ENCODE data around the gene GPR3.

The GPR3 gene

DNA sequence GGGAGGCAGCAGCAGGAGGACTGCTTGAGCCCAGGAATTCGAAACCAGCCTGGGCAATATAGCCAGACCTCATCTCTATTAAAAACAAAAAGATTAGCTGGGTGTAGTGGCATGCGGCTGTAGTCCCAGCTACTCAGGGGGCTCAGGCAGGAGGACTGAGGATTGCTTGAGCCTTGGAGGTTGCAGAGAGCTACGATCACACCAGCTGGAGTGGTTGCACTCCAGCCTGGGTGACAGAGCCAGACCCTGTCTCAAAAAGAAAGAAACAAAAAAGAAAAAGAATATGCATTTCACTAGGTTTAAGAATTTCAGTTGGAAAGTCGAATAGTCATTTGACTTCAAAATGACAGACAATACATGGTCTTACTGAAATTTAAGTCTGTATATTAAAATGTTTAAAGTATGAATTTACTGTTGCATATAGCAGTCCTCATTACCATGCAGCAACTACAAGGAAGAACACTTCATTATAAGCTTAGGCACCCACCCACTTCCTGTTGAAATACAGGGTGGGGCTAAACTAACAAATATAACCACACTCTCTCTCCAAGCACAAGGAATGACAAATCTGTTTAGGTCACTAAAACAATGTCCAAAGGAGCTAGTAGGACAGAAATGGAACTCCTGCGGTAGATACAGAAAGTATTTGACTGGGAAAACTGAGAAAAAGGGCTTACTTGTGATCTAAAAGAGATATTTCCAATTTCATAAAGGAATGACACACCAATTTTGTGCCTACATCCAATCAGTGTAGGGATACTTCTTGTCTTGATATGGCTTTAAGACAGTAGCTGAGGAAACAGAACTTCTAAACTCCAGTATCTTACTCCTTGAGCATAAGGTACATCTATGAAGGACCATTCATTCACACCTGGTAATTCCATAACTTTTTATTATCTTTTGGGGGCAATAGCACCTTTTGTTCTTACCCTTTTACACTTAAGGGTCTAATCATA is 44.1 kb downstream of the GPR3 start:
- Histone ChIP-seq H3K27ac (ENCODE audit: low read length) (no peak overlapping the region), H3K9me3 (ENCODE audit: insufficient read depth, low read length, severe bottlenecking) (no peaks in the 10 kb centered on the region), H3K27me3 (ENCODE audit: insufficient read depth, low read length, poor library complexity) (no peaks in the 10 kb centered on the region), H3K4me3 (ENCODE audit: low read depth in 1 of 2, low read length in 2 of 2) (no peak overlapping the region), H2AFZ (ENCODE audit: low read depth, low read length) (no peak overlapping the region), H3K4me1 (ENCODE audit: insufficient read depth, low read length) (peaks cover 18% of the 10 kb centered on the region), H3K4me2 (ENCODE audit: insufficient read depth, low read length) (no peak overlapping the region), H4K20me1 (ENCODE audit: insufficient read depth, low read length) (peaks cover 37% of the 10 kb centered on the region; the same call in 1 of the 2 replicates), H3K9ac (ENCODE audit: low read depth, low read length) (no peak overlapping the region), H3K36me3 (ENCODE audit: insufficient read depth, low read length) (peaks cover 5% of the 10 kb centered on the region; the same call in 1 of the 2 replicates), H3K79me2 (ENCODE audit: insufficient read depth, low read length) (peaks cover 93% of the 10 kb centered on the region)
- TF ChIP-seq, protein P1, sequence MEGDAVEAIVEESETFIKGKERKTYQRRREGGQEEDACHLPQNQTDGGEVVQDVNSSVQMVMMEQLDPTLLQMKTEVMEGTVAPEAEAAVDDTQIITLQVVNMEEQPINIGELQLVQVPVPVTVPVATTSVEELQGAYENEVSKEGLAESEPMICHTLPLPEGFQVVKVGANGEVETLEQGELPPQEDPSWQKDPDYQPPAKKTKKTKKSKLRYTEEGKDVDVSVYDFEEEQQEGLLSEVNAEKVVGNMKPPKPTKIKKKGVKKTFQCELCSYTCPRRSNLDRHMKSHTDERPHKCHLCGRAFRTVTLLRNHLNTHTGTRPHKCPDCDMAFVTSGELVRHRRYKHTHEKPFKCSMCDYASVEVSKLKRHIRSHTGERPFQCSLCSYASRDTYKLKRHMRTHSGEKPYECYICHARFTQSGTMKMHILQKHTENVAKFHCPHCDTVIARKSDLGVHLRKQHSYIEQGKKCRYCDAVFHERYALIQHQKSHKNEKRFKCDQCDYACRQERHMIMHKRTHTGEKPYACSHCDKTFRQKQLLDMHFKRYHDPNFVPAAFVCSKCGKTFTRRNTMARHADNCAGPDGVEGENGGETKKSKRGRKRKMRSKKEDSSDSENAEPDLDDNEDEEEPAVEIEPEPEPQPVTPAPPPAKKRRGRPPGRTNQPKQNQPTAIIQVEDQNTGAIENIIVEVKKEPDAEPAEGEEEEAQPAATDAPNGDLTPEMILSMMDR (IDR thresholded peaks at IDR 0.05; ENCODE audit: borderline replicate concordance, extremely low read depth, low read length, poor library complexity, severe bottlenecking) = no peak
- TF ChIP-seq EZH2 (IDR thresholded peaks at IDR 0.05; ENCODE audit: borderline replicate concordance, low read depth, low read length, severe bottlenecking) = no peak
- ATAC-seq (ENCODE audit: insufficient read depth, low read depth) = peak; percentile 97
- peak; percentile 24 for DNase-seq

DNA sequence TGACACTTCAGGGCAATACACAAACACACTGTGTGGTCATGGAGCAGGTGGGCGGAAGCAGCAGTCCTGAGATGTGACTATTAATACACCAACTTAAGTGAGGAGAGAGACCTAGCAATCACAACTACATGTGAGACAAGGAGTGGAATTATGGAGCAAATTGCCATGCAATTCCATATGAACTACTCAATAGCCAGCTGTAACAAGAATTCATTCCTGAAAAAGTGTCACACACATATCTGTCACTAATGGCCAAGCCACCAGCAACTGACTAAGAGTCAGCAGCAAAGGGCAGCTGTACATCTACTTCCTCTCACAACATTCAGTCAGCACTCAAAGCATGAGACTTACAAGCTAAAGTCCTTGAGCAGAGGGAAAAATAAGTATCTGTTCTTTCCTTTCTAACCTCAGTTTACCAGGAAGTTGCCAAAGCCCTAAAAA is 46.2 kb downstream of the GPR3 start:
- Histone ChIP-seq H3K9me3 (ENCODE audit: insufficient read depth, low read length, severe bottlenecking) (no peaks in the 10 kb centered on the region), H2AFZ (ENCODE audit: low read depth, low read length) (no peak overlapping the region), H3K4me2 (ENCODE audit: insufficient read depth, low read length) (no peak overlapping the region), H3K9ac (ENCODE audit: low read depth, low read length) (no peak overlapping the region), H3K79me2 (ENCODE audit: insufficient read depth, low read length) (peaks cover 86% of the 10 kb centered on the region), H3K27me3 (ENCODE audit: insufficient read depth, low read length, poor library complexity) (no peaks in the 10 kb centered on the region), H3K36me3 (ENCODE audit: insufficient read depth, low read length) (peaks cover 5% of the 10 kb centered on the region; the same call in 1 of the 2 replicates), H3K27ac (ENCODE audit: low read length) (no peak overlapping the region), H4K20me1 (ENCODE audit: insufficient read depth, low read length) (peaks cover 25% of the 10 kb centered on the region; the same call in 1 of the 2 replicates), H3K4me3 (ENCODE audit: low read depth in 1 of 2, low read length in 2 of 2) (no peak overlapping the region), H3K4me1 (ENCODE audit: insufficient read depth, low read length) (peaks cover 14% of the 10 kb centered on the region)
- no peak for ATAC-seq (ENCODE audit: insufficient read depth, low read depth)
- no peak for TF ChIP-seq EZH2 (IDR thresholded peaks at IDR 0.05; ENCODE audit: borderline replicate concordance, low read depth, low read length, severe bottlenecking)
- TF ChIP-seq, protein P1 (IDR thresholded peaks at IDR 0.05; ENCODE audit: borderline replicate concordance, extremely low read depth, low read length, poor library complexity, severe bottlenecking) = no peak
- no peak for DNase-seq

DNA sequence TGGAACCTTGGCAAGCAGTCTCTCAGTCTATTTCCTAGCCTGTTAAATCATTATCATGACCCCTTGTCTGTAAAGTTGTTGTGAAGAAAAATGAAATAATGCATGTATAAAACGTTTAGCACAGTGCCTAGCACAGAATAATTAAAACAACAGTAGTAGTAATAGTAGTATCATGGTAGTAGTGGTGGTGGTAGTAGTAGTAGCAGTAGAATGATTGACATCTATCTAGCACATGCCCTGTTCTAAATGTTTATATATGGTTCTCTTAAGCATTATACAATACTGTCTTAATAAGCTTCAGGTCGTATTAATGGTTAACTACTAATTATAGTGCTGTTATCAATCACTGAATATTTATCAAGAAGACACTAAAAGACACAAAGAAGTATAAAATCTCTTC is 46.7 kb downstream of the GPR3 start:
- Histone ChIP-seq H3K9ac (ENCODE audit: low read depth, low read length) (no peak overlapping the region), H3K27me3 (ENCODE audit: insufficient read depth, low read length, poor library complexity) (no peaks in the 10 kb centered on the region), H3K4me1 (ENCODE audit: insufficient read depth, low read length) (peaks cover 14% of the 10 kb centered on the region), H3K4me3 (ENCODE audit: low read depth in 1 of 2, low read length in 2 of 2) (no peak overlapping the region), H3K4me2 (ENCODE audit: insufficient read depth, low read length) (no peak overlapping the region), H4K20me1 (ENCODE audit: insufficient read depth, low read length) (peaks cover 23% of the 10 kb centered on the region; the same call in 1 of the 2 replicates), H3K79me2 (ENCODE audit: insufficient read depth, low read length) (peaks cover 85% of the 10 kb centered on the region), H3K36me3 (ENCODE audit: insufficient read depth, low read length) (peaks cover 5% of the 10 kb centered on the region; the same call in 1 of the 2 replicates), H3K27ac (ENCODE audit: low read length) (no peak overlapping the region), H3K9me3 (ENCODE audit: insufficient read depth, low read length, severe bottlenecking) (no peaks in the 10 kb centered on the region), H2AFZ (ENCODE audit: low read depth, low read length) (no peak overlapping the region)
- no peak for TF ChIP-seq EZH2 (IDR thresholded peaks at IDR 0.05; ENCODE audit: borderline replicate concordance, low read depth, low read length, severe bottlenecking)
- TF ChIP-seq, protein P1 (IDR thresholded peaks at IDR 0.05; ENCODE audit: borderline replicate concordance, extremely low read depth, low read length, poor library complexity, severe bottlenecking) = no peak
- no peak for DNase-seq
- no peak for ATAC-seq (ENCODE audit: insufficient read depth, low read depth)
